Mesendoderm (in vitro differentiated cells): Measurements from ENCODE around the gene UGT3A1.
A peak's percentile ranks its signal among the peaks of the same experiment; 100 is the strongest.

Experiments
- DNase-seq: peaks from one replicate; pipeline ENCODE4 v3.0.0; 2013
- H2AK5ac ChIP-seq: 2 replicates; pipeline ENCODE4 v1.6.1; 2013; ENCODE audit warnings: low read length, inconsistent platforms
- H2BK120ac ChIP-seq: 2 replicates; pipeline ENCODE4 v1.6.1; 2013; ENCODE audit warnings: low read depth, mild to moderate bottlenecking, low read length, moderate library complexity, mixed read lengths
- H2BK15ac ChIP-seq: replicated peaks from 2 replicates; pipeline ENCODE4 v1.6.1; 2013; ENCODE audit warnings: low read depth, mild to moderate bottlenecking, moderate library complexity
- H2BK5ac ChIP-seq: 2 replicates; pipeline ENCODE4 v1.6.1; 2013; ENCODE audit warnings: low read length, inconsistent platforms
- H3K18ac ChIP-seq: 2 replicates; pipeline ENCODE4 v1.6.1; 2013; ENCODE audit warnings: mild to moderate bottlenecking, low read length, mixed read lengths
- H3K23ac ChIP-seq: one replicate; pipeline ENCODE4 v1.6.1; 2013; ENCODE audit warnings: low read length
- H3K27ac ChIP-seq: 2 replicates; pipeline ENCODE4 v1.5.1; 2013; ENCODE audit warnings: low read depth, mild to moderate bottlenecking, inconsistent platforms, low read length, moderate library complexity
- H3K27me3 ChIP-seq: 2 replicates; pipeline ENCODE4 v1.6.1; 2013; ENCODE audit warnings: low read length, control low read depth, mild to moderate bottlenecking, inconsistent platforms; ENCODE audit not compliant: insufficient read depth, poor library complexity
- H3K36me3 ChIP-seq: 2 replicates; pipeline ENCODE4 v1.6.1; 2013; ENCODE audit warnings: low read length, inconsistent platforms; ENCODE audit not compliant: control insufficient read depth, insufficient read depth
- H3K4ac ChIP-seq: one replicate; pipeline ENCODE4 v1.6.1; 2013; ENCODE audit warnings: low read depth, mild to moderate bottlenecking, low read length, moderate library complexity
- H3K4me1 ChIP-seq: 2 replicates; pipeline ENCODE4 v1.6.1; 2013; ENCODE audit warnings: low read depth, low read length, inconsistent platforms; ENCODE audit not compliant: control insufficient read depth
- H3K4me2 ChIP-seq: 2 replicates; pipeline ENCODE4 v1.6.1; 2013; ENCODE audit warnings: low read length
- H3K4me3 ChIP-seq: 2 replicates; pipeline ENCODE4 v1.5.1; 2013; ENCODE audit warnings: mild to moderate bottlenecking, low read length
- H3K56ac ChIP-seq: one replicate; pipeline ENCODE4 v1.6.1; 2013; ENCODE audit warnings: low read length
- H3K79me1 ChIP-seq: 2 replicates; pipeline ENCODE4 v1.6.1; 2013; ENCODE audit warnings: low read length, inconsistent platforms
- H3K79me2 ChIP-seq: 2 replicates; pipeline ENCODE4 v1.6.1; 2013; ENCODE audit warnings: mild to moderate bottlenecking, low read length; ENCODE audit not compliant: control insufficient read depth, insufficient read depth
- H3K9ac ChIP-seq: 2 replicates; pipeline ENCODE4 v1.6.1; 2013; ENCODE audit warnings: low read length, inconsistent platforms
- H4K5ac ChIP-seq: one replicate; pipeline ENCODE4 v1.6.1; 2013; ENCODE audit warnings: low read length
- H4K8ac ChIP-seq: one replicate; pipeline ENCODE4 v1.6.1; 2013; ENCODE audit warnings: low read depth, mild to moderate bottlenecking, control low read depth, low read length, moderate library complexity
- WGBS: extraction: QIAGEN DNeasy Blood & Tissue Kit; methylation state at CpG from one replicate; pipeline ENCODE4 v1.1.7; 2013; ENCODE audit warnings: low lambda C conversion rate, missing lambda C conversion rate; ENCODE audit not compliant: insufficient coverage; ENCODE audit errors: extremely low coverage; 5-methylcytosine and 5-hydroxymethylcytosine counted together

UGT3A1 gene

DNA sequence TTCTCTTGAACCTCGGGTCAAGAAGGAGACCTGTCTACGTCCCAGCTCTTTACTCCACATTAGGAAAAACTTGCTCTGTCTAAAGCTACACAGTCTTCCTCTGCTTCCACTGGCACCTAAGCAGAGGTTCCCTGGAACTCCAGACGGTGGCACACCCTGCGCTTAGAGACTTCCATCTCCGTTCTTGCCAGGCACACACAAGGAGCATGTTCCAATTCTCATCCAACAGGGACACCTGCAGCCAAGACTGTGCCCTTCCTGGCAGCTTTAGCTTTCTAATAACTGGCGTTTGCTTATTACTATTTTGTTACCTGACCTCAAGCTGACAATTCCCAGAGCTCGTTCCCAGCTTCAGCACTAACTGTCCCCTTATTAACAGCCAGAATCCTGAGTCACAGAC, 68.7 kb downstream of the UGT3A1 start:
- Histone ChIP-seq H3K4me3 (no peak overlapping the region), H2BK120ac (no peak overlapping the region), H3K9ac (no peak overlapping the region), H4K5ac (no peak overlapping the region), H3K56ac (no peak overlapping the region), H2BK15ac (no peak overlapping the region), H3K23ac (no peak overlapping the region), H3K4me2 (no peak overlapping the region), H3K18ac (no peak overlapping the region), H3K36me3 (no peaks in the 10 kb centered on the region), H3K79me2 (no peaks in the 10 kb centered on the region), H3K79me1 (no peaks in the 10 kb centered on the region), H4K8ac (no peak overlapping the region), H2BK5ac (no peak overlapping the region), H3K27me3 (peaks cover 5% of the 10 kb centered on the region), H3K27ac (no peak overlapping the region), H3K4ac (no peak overlapping the region), H2AK5ac (no peak overlapping the region), H3K4me1 (no peaks in the 10 kb centered on the region)
- DNase-seq = no peak
- no CpG with 5 or more reads among the region's 7 CpGs for WGBS

- H2AK5ac ChIP-seq = no peak overlapping the region
- no peak overlapping the region for H3K23ac ChIP-seq
- no peaks in the 10 kb centered on the region for H3K36me3 ChIP-seq
- H4K5ac ChIP-seq = no peak overlapping the region
- H3K79me2 ChIP-seq = no peaks in the 10 kb centered on the region
- H4K8ac ChIP-seq = no peak overlapping the region
- H3K9ac ChIP-seq = no peak overlapping the region
- no peak overlapping the region for H3K56ac ChIP-seq
- no peak overlapping the region for H2BK120ac ChIP-seq
- no peaks in the 10 kb centered on the region for H3K79me1 ChIP-seq
- H3K27me3 ChIP-seq = peaks cover 5% of the 10 kb centered on the region
- no peaks in the 10 kb centered on the region for H3K4me1 ChIP-seq
- H3K4me2 ChIP-seq = no peak overlapping the region
- H2BK15ac ChIP-seq = no peak overlapping the region
- H2BK5ac ChIP-seq = no peak overlapping the region
- H3K4me3 ChIP-seq = no peak overlapping the region
- H3K27ac ChIP-seq = no peak overlapping the region
- H3K4ac ChIP-seq = no peak overlapping the region
- DNase-seq = no peak
- WGBS = no CpG with 5 or more reads among the region's 5 CpGs
- no peak overlapping the region for H3K18ac ChIP-seq
Observed at GRCh38 chr5:35921930-35922329, 69.3 kb downstream of the UGT3A1 start.

DNA sequence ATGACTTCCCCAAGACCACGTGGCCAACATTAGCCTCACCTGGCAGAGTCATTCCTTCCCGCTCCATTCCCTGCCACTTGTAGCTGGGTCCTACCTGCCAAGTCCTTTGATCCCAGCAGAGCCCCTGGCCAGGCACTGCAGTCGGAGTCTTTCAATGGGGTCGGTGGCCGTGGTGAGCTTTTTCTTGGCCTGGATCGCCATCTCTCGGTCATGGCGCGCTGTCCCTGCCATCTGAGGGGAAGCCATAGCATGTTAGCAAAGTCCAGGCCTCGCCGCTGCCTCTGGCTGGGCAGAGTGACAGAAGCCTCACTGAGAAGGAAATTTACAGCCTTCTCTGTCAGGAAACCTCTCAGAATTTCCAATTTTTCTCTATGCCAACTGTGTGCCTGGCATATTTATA, 70.3 kb downstream of the UGT3A1 start:
- Histone ChIP-seq H3K9ac (no peak overlapping the region), H3K23ac (no peak overlapping the region), H4K5ac (no peak overlapping the region), H3K4me3 (no peak overlapping the region), H3K36me3 (no peaks in the 10 kb centered on the region), H3K56ac (no peak overlapping the region), H3K27ac (no peak overlapping the region), H3K18ac (no peak overlapping the region), H2BK120ac (no peak overlapping the region), H3K4me2 (no peak overlapping the region), H2BK5ac (no peak overlapping the region), H3K79me2 (no peaks in the 10 kb centered on the region), H2BK15ac (no peak overlapping the region), H3K27me3 (peaks cover 5% of the 10 kb centered on the region), H3K4ac (no peak overlapping the region), H3K79me1 (no peaks in the 10 kb centered on the region), H3K4me1 (no peaks in the 10 kb centered on the region), H4K8ac (no peak overlapping the region), H2AK5ac (no peak overlapping the region)
- no CpG with 5 or more reads among the region's 11 CpGs for WGBS
- peak; percentile 32 for DNase-seq

DNA sequence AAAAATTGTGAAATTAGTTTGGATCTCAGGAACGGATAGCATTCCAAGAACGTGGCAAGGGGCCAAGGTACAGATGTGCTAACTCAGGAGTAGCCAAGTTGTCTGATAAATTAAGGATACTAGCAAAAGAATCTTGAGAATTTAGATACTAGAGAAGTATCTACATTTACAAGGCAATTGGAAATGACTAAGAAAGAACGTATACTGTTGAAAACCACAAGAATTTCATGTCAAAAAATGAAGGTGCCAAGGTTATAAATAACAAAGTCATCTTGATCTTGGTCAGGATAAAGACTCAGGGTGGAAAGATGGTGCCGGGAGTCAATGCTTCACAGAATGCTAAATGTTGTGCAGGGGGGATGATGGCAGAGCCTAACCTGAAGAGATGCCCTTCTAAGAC, 72.0 kb downstream of the UGT3A1 start:
- Histone ChIP-seq H3K9ac (no peak overlapping the region), H3K79me2 (no peaks in the 10 kb centered on the region), H3K36me3 (no peaks in the 10 kb centered on the region), H3K79me1 (no peaks in the 10 kb centered on the region), H2BK5ac (no peak overlapping the region), H3K18ac (no peak overlapping the region), H4K5ac (no peak overlapping the region), H3K23ac (no peak overlapping the region), H3K27me3 (peaks cover 1% of the 10 kb centered on the region), H3K56ac (no peak overlapping the region), H3K4me1 (no peaks in the 10 kb centered on the region), H3K4me3 (no peak overlapping the region), H2BK120ac (no peak overlapping the region), H4K8ac (no peak overlapping the region), H2AK5ac (no peak overlapping the region), H3K4me2 (no peak overlapping the region), H2BK15ac (no peak overlapping the region), H3K27ac (no peak overlapping the region), H3K4ac (no peak overlapping the region)
- WGBS = no CpG with 5 or more reads among the region's 4 CpGs
- no peak for DNase-seq

DNA sequence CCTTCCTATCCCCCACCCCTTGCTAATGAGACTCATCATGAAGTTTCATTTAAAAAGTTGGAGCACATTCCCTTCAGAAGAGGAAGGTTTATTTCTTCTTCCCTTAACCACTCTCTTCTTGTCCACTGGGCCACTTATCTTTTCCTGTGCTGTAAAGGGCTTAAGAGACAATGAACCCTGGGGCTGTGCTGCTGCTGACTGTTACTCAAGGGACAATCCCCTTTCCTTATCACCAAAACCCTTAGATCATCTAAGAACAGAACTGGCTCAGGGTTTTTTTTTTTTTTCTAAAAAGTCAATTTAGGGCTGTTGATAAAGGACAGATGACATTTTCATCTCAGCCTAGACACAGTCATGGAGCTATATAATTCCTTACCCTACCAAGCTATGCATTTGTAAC, 82.4 kb downstream of the UGT3A1 start:
- no peaks in the 10 kb centered on the region for H3K36me3 ChIP-seq
- H3K27me3 ChIP-seq = no peaks in the 10 kb centered on the region
- H3K18ac ChIP-seq = peak overlapping the region; percentile 70
- peak overlapping the region; percentile 54 for H2BK5ac ChIP-seq
- H3K4me1 ChIP-seq = peaks cover 2% of the 10 kb centered on the region
- H3K23ac ChIP-seq = no peak overlapping the region
- no peak overlapping the region for H2AK5ac ChIP-seq
- H3K9ac ChIP-seq = no peak overlapping the region
- H3K4me2 ChIP-seq = peak overlapping the region; percentile 37
- no peak overlapping the region for H3K4me3 ChIP-seq
- no peak overlapping the region for H4K8ac ChIP-seq
- no peak overlapping the region for H2BK15ac ChIP-seq
- H3K79me2 ChIP-seq = no peaks in the 10 kb centered on the region
- no peak overlapping the region for H3K56ac ChIP-seq
- H3K4ac ChIP-seq = no peak overlapping the region
- DNase-seq = peak; percentile 89
- H4K5ac ChIP-seq = no peak overlapping the region
- H3K79me1 ChIP-seq = no peaks in the 10 kb centered on the region
- peak overlapping the region; percentile 70 for H3K27ac ChIP-seq
- H2BK120ac ChIP-seq = no peak overlapping the region

DNA sequence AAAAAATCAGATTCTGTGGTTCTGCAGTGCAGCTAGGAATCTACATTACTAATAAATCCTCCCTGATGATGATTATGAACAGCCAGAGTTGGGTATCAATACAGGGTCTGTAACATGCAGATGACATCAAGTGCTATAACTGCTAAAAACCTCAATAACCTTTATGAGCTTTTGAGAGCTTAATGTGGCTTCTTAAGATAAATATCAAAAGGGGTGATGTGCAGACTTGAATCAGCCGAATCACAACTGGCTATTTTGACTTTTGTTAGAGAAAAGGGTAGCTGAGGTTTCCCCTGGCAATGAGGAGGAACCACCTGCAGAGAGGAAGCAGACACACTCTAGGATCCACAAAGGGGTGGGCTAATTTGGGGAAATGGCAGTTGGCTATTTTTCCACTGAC, 83.0 kb downstream of the UGT3A1 start:
- DNase-seq = no peak
- no peaks in the 10 kb centered on the region for H3K79me1 ChIP-seq
- no peaks in the 10 kb centered on the region for H3K79me2 ChIP-seq
- H2BK15ac ChIP-seq = peak overlapping the region; percentile 36
- no CpG with 5 or more reads among the region's 1 CpG for WGBS
- peak overlapping the region; percentile 70 for H3K27ac ChIP-seq
- peak overlapping the region; percentile 70 for H3K18ac ChIP-seq
- H3K4me3 ChIP-seq = no peak overlapping the region
- no peaks in the 10 kb centered on the region for H3K36me3 ChIP-seq
- H3K4me2 ChIP-seq = no peak overlapping the region
- H3K4ac ChIP-seq = no peak overlapping the region
- no peak overlapping the region for H3K56ac ChIP-seq
- H2BK5ac ChIP-seq = peak overlapping the region; percentile 54
- no peak overlapping the region for H4K5ac ChIP-seq
- H2BK120ac ChIP-seq = no peak overlapping the region
- no peaks in the 10 kb centered on the region for H3K27me3 ChIP-seq
- no peak overlapping the region for H3K23ac ChIP-seq
- H3K9ac ChIP-seq = no peak overlapping the region
- no peak overlapping the region for H4K8ac ChIP-seq
- no peak overlapping the region for H2AK5ac ChIP-seq
- H3K4me1 ChIP-seq = peaks cover 2% of the 10 kb centered on the region
